Lung (tissue), 12 donors: Measurements from ENCODE around the gene PCBP3. TPM values are rescaled to one million over a fixed set of nuclear protein-coding genes. Genes with fewer than 3 reads are reported as not detected.

Source experiments
- ATAC-seq: fragments of 200-7000 bp; cut with Tn5 transposase; one replicate; pipeline ENCODE4 v1.9.1; 2020; ENCODE audit warnings: moderate number of reproducible peaks; ENCODE audit not compliant: insufficient read depth, low FRiP score
- DNase-seq, 3 donors: peaks; one replicate each; pipeline ENCODE4 v3.0.0-alpha.2; 2013 to 2017
- H3K27ac ChIP-seq, 2 donors: one replicate each; pipeline ENCODE4 v1.5.1; 2013; ENCODE audit warnings: mild to moderate bottlenecking in 2 of 2, moderate library complexity in 2 of 2, control low read depth in 1 of 2, inconsistent platforms in 1 of 2, low read depth in 1 of 2, low read length in 1 of 2
- H3K27me3 ChIP-seq, 3 donors: one replicate each; pipeline ENCODE4 v1.5.1; 2013; ENCODE audit warnings: low read length in 2 of 3; ENCODE audit not compliant: control insufficient read depth in 3 of 3, insufficient read depth in 3 of 3
- H3K36me3 ChIP-seq, 4 donors: one replicate each; pipeline ENCODE4 v1.5.1; 2013; ENCODE audit warnings: low read length in 4 of 4, mild to moderate bottlenecking in 1 of 4, moderate library complexity in 1 of 4; ENCODE audit not compliant: control insufficient read depth in 4 of 4, insufficient read depth in 4 of 4
- H3K4me1 ChIP-seq, 5 donors: one replicate each; pipeline ENCODE4 v1.5.1; 2013; ENCODE audit warnings: low read length in 5 of 5, mild to moderate bottlenecking in 2 of 5, moderate library complexity in 1 of 5; ENCODE audit not compliant: control insufficient read depth in 5 of 5, insufficient read depth in 5 of 5
- H3K4me3 ChIP-seq: one replicate; pipeline ENCODE4 v1.5.1; 2013; ENCODE audit warnings: mild to moderate bottlenecking, control low read depth, moderate library complexity
- H3K9ac ChIP-seq, 2 donors: one replicate each; pipeline ENCODE4 v1.5.1; 2013; ENCODE audit warnings: low read length in 2 of 2, control low read depth in 1 of 2; ENCODE audit not compliant: insufficient read depth in 1 of 2
- H3K9me3 ChIP-seq, 4 donors: one replicate each; pipeline ENCODE4 v1.5.1; 2013; ENCODE audit warnings: low read length in 3 of 4, mild to moderate bottlenecking in 1 of 4, moderate library complexity in 1 of 4; ENCODE audit not compliant: control insufficient read depth in 4 of 4, insufficient read depth in 3 of 4
- WGBS, 2 donors: extraction: QIAGEN DNeasy Blood & Tissue Kit; methylation state at CpG; one replicate each; pipeline ENCODE4 v1.1.7; 2013; 5-methylcytosine and 5-hydroxymethylcytosine counted together
- polyA plus RNA-seq, 2 donors: library from polyadenylated mRNA; stranded (reverse); fragments of 200-250 nt; gene quantifications; one replicate each; pipeline ENCODE4 v1.2.1, GENCODE V29; 2013
- total RNA-seq, 2 donors: library from RNA; depleted of rRNA in 1 of 2; stranded (reverse); fragments of >200 nt in 1 of 2; gene quantifications; one replicate each; pipeline ENCODE4 v1.2.1, GENCODE V29; 2014 to 2021
- TF ChIP-seq, protein P1 (sequence below): IDR thresholded peaks from 2 replicates; pipeline ENCODE4 v1.5.1; 2012; ENCODE audit warnings: mild to moderate bottlenecking; ENCODE audit errors: control extremely low read depth, extremely low read depth
- donor health status: control.
- donor health status: control.
- donor health status: Bipolar disorder and iron deficiency.
- donor health status: healthy.
- donor health status: DM: yes; HTN: yes; CAD: no.

PCBP3 gene
- total and polyA plus RNA-seq, 4 donors: 1.6 to 8.2 (median 3.1) TPM

GRCh38 chr21:45941717-45942546 lies 298.4 kb downstream of the PCBP3 start:
- TF ChIP-seq, protein P1, sequence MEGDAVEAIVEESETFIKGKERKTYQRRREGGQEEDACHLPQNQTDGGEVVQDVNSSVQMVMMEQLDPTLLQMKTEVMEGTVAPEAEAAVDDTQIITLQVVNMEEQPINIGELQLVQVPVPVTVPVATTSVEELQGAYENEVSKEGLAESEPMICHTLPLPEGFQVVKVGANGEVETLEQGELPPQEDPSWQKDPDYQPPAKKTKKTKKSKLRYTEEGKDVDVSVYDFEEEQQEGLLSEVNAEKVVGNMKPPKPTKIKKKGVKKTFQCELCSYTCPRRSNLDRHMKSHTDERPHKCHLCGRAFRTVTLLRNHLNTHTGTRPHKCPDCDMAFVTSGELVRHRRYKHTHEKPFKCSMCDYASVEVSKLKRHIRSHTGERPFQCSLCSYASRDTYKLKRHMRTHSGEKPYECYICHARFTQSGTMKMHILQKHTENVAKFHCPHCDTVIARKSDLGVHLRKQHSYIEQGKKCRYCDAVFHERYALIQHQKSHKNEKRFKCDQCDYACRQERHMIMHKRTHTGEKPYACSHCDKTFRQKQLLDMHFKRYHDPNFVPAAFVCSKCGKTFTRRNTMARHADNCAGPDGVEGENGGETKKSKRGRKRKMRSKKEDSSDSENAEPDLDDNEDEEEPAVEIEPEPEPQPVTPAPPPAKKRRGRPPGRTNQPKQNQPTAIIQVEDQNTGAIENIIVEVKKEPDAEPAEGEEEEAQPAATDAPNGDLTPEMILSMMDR: no peak
- Histone ChIP-seq H3K9ac (no peak overlapping the region), H3K27ac (no peak overlapping the region), H3K4me3 (no peak overlapping the region), H3K4me1 (no peaks in the 10 kb centered on the region), H3K9me3 (peaks cover 0 to 8% (median 0%) of the 10 kb centered on the region in 4 donors), H3K27me3 (no peaks in the 10 kb centered on the region), H3K36me3 (no peaks in the 10 kb centered on the region)
- no peak for DNase-seq
- 85 to 89% methylated on average over 32 of the region's 32 CpGs for WGBS, 2 donors
- ATAC-seq: no peak

- H3K4me3 ChIP-seq: no peak overlapping the region
- DNase-seq (no peak), ATAC-seq (no peak)
- WGBS, 2 donors: 74% methylated on average over 20 of the region's 20 CpGs
- no peaks in the 10 kb centered on the region for H3K27me3 ChIP-seq
- no peaks in the 10 kb centered on the region for H3K4me1 ChIP-seq
- H3K9ac ChIP-seq: no peak overlapping the region
- no peaks in the 10 kb centered on the region for H3K9me3 ChIP-seq
- H3K36me3 ChIP-seq: no peaks in the 10 kb centered on the region
- H3K27ac ChIP-seq: no peak overlapping the region
- TF ChIP-seq, protein P1: no peak
Measured at GRCh38 chr21:45942755-45943629, 299.5 kb downstream of the PCBP3 start.

GRCh38 chr21:45943630-45944540 lies 300.4 kb downstream of the PCBP3 start:
- H3K9ac ChIP-seq: no peak overlapping the region
- H3K9me3 ChIP-seq: no peaks in the 10 kb centered on the region
- H3K36me3 ChIP-seq: no peaks in the 10 kb centered on the region
- no peak overlapping the region for H3K4me3 ChIP-seq
- no peaks in the 10 kb centered on the region for H3K27me3 ChIP-seq
- H3K4me1 ChIP-seq: peaks cover 0 to 2% (median 0%) of the 10 kb centered on the region in 5 donors
- DNase-seq (no peak), ATAC-seq (no peak)
- TF ChIP-seq, protein P1: no peak
- no peak overlapping the region for H3K27ac ChIP-seq
- 75 to 81% methylated on average over 8 of the region's 8 CpGs for WGBS, 2 donors
